ENCODE measurements around the gene CTSL. TPM values are rescaled to one million over a fixed set of nuclear protein-coding genes. Genes with fewer than 3 reads are reported as not detected.

The CTSL gene
- total RNA-seq, 1 experiment from 2014 or later = 63.2 TPM

DNA sequence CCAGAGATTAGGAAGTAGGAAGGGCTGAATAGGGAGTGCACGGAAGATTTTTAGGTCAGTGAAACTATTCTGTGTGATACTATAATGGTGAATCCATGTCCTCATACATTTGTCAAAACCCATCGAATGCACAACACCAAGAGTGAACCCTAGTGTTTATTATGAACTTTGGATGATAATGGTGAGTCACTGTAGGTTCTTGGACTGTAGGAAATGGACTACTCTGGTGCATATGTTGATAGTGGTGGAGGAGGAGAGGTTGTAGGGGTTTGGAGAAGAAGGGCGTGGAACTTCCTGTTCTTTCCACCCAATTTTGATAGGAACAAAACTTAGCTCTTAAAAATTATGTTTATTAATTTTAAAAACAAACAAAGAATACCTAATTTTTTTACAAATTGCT is 14.3 kb downstream of the CTSL start:
- no TSS peak for BruUV-seq (replicated peaks)
- Histone ChIP-seq H3K9me2 (replicated peaks; ENCODE audit: low read length) (no peaks in the 10 kb centered on the region), H2AFZ (ENCODE audit: low read length) (no peak overlapping the region), H3K9me3 (ENCODE audit: low read length) (0 out of 2 replicates have a peak, but pooled peaks cover 6% of the 10 kb centered on the region), H3K79me2 (ENCODE audit: low read length) (no peaks in the 10 kb centered on the region), H3K4me1 (ENCODE audit: insufficient read depth, low read length) (no peaks in the 10 kb centered on the region), H3K27ac (ENCODE audit: low read length) (no peak overlapping the region), H3K9ac (ENCODE audit: low read length) (no peak overlapping the region), H3K27me3 (ENCODE audit: low read length) (no peaks in the 10 kb centered on the region), H4K20me1 (ENCODE audit: low read length) (no peaks in the 10 kb centered on the region), H3F3A (ENCODE audit: low read length, unreplicated experiment) (no peaks in the 10 kb centered on the region), H3K4me2 (ENCODE audit: low read length) (no peak overlapping the region), H3K4me3 (ENCODE audit: low read length) (no peak overlapping the region), H3K36me3 (ENCODE audit: low read depth, low read length) (no peaks in the 10 kb centered on the region)
- DNase-seq (no peak), ATAC-seq (no peak)
- TF ChIP-seq EZH2phosphoT487 (IDR thresholded peaks at IDR 0.05; ENCODE audit: borderline replicate concordance, low read length) (no peak), EZH2 (IDR thresholded peaks at IDR 0.05; ENCODE audit: low read length, unreplicated experiment) (no peak)
- TF ChIP-seq, protein P1, sequence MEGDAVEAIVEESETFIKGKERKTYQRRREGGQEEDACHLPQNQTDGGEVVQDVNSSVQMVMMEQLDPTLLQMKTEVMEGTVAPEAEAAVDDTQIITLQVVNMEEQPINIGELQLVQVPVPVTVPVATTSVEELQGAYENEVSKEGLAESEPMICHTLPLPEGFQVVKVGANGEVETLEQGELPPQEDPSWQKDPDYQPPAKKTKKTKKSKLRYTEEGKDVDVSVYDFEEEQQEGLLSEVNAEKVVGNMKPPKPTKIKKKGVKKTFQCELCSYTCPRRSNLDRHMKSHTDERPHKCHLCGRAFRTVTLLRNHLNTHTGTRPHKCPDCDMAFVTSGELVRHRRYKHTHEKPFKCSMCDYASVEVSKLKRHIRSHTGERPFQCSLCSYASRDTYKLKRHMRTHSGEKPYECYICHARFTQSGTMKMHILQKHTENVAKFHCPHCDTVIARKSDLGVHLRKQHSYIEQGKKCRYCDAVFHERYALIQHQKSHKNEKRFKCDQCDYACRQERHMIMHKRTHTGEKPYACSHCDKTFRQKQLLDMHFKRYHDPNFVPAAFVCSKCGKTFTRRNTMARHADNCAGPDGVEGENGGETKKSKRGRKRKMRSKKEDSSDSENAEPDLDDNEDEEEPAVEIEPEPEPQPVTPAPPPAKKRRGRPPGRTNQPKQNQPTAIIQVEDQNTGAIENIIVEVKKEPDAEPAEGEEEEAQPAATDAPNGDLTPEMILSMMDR (conservative IDR thresholded peaks at IDR 0.05; ENCODE audit: low read depth, low read length) = no peak
- ChIA-PET CTCF (no interaction called here), POLR2A (ENCODE audit: unreplicated experiment) (no interaction called here)
- intact Hi-C loops (cut with micrococcal nuclease) = no loop called here

DNA sequence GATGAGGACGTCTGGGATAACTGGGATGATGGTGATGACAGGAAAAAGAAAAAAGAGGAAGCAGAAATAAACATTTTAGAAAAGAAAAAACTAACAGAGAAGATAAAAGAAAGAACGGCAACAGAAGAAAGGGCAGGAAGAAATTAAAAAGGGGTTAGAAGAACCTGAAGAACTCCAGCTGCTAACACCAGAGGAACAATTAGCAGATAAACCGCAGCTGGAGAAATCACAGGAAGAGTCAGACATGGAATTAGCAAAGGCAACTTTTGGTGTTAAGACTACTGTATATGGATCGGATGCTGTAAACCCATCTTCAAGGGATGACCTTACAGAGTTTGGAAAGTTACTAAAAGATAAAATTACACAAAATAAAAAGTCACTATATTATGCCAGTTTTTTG is 15.4 kb downstream of the CTSL start:
- no peak overlapping the region for H3K4me2 ChIP-seq (ENCODE audit: low read length)
- DNase-seq (no peak), ATAC-seq (no peak)
- ChIA-PET POLR2A (ENCODE audit: unreplicated experiment) (no interaction called here), CTCF (no interaction called here)
- TF ChIP-seq, protein P1 (conservative IDR thresholded peaks at IDR 0.05; ENCODE audit: low read depth, low read length) = no peak
- TF ChIP-seq EZH2phosphoT487 (IDR thresholded peaks at IDR 0.05; ENCODE audit: borderline replicate concordance, low read length) (no peak), EZH2 (IDR thresholded peaks at IDR 0.05; ENCODE audit: low read length, unreplicated experiment) (no peak)
- no TSS peak for BruUV-seq (replicated peaks)
- H3K9ac ChIP-seq (ENCODE audit: low read length) = no peak overlapping the region
- 0 out of 2 replicates have a peak overlapping the region, but pooled peaks have one; percentile 13 for H2AFZ ChIP-seq (ENCODE audit: low read length)
- no peaks in the 10 kb centered on the region for H4K20me1 ChIP-seq (ENCODE audit: low read length)
- no peaks in the 10 kb centered on the region for H3K4me1 ChIP-seq (ENCODE audit: insufficient read depth, low read length)
- no peaks in the 10 kb centered on the region for H3K9me2 ChIP-seq (replicated peaks; ENCODE audit: low read length)
- no peak overlapping the region for H3K4me3 ChIP-seq (ENCODE audit: low read length)
- H3K36me3 ChIP-seq (ENCODE audit: low read depth, low read length) = no peaks in the 10 kb centered on the region
- no peaks in the 10 kb centered on the region for H3F3A ChIP-seq (ENCODE audit: low read length, unreplicated experiment)
- H3K27me3 ChIP-seq (ENCODE audit: low read length) = no peaks in the 10 kb centered on the region
- H3K27ac ChIP-seq (ENCODE audit: low read length) = no peak overlapping the region
- intact Hi-C loops (cut with micrococcal nuclease) = no loop called here
- H3K79me2 ChIP-seq (ENCODE audit: low read length) = no peaks in the 10 kb centered on the region
- H3K9me3 ChIP-seq (ENCODE audit: low read length) = 0 out of 2 replicates have a peak, but pooled peaks cover 6% of the 10 kb centered on the region

DNA sequence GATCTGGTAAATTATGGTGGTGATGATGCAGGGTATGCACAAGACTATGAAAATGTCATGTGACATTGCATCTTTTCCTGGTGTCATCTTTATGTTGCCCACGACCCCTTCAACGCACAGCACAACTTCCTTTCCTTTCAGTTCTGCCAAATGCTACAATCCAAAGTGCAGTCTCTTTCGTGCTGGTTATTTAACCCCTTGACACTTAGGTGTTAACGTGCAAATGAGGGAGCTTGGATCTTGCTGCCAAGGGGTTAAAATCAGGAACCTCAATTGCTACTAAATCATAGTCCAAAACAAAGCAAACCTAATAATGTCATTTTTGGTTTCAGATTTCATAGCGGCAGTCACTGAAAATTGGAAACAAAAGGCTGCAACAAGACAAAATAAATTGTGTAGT is 16.0 kb downstream of the CTSL start:
- no peaks in the 10 kb centered on the region for H3K9me2 ChIP-seq (replicated peaks; ENCODE audit: low read length)
- no TSS peak for BruUV-seq (replicated peaks)
- intact Hi-C loops (cut with micrococcal nuclease) = no loop called here
- H3K9me3 ChIP-seq (ENCODE audit: low read length) = 0 out of 2 replicates have a peak, but pooled peaks cover 6% of the 10 kb centered on the region
- H4K20me1 ChIP-seq (ENCODE audit: low read length) = no peaks in the 10 kb centered on the region
- no peak overlapping the region for H3K9ac ChIP-seq (ENCODE audit: low read length)
- TF ChIP-seq EZH2 (IDR thresholded peaks at IDR 0.05; ENCODE audit: low read length, unreplicated experiment) = no peak
- H3K36me3 ChIP-seq (ENCODE audit: low read depth, low read length) = no peaks in the 10 kb centered on the region
- H3K27me3 ChIP-seq (ENCODE audit: low read length) = no peaks in the 10 kb centered on the region
- H3K79me2 ChIP-seq (ENCODE audit: low read length) = no peaks in the 10 kb centered on the region
- no peak overlapping the region for H3K27ac ChIP-seq (ENCODE audit: low read length)
- H3K4me1 ChIP-seq (ENCODE audit: insufficient read depth, low read length) = no peaks in the 10 kb centered on the region
- H3F3A ChIP-seq (ENCODE audit: low read length, unreplicated experiment) = no peaks in the 10 kb centered on the region
- POLR2A ChIA-PET (ENCODE audit: unreplicated experiment) = no interaction called here
- no peak overlapping the region for H2AFZ ChIP-seq (ENCODE audit: low read length)
- H3K4me3 ChIP-seq (ENCODE audit: low read length) = no peak overlapping the region
- ATAC-seq (no peak), DNase-seq (no peak)
- no peak overlapping the region for H3K4me2 ChIP-seq (ENCODE audit: low read length)
- CTCF ChIA-PET = no interaction called here

All from PC-3 (cell line).